Panc1 (cell line): ENCODE data around the gene TMED8. TPM values are rescaled to one million over a fixed set of nuclear protein-coding genes. Genes with fewer than 3 reads are reported as not detected.

Source experiments
- ATAC-seq: fragments of 200-7000 bp; cut with Tn5 transposase; 2 replicates; pipeline ENCODE4 v1.9.1; 2020; ENCODE audit warnings: mild to moderate bottlenecking, moderate library complexity
- BruUV-seq: library from RNA; stranded (reverse); fragments of 400-500 nt; replicated peaks from 2 replicates; lab custom pipeline; 2021; lab: Mats Ljungman, UMichigan
- CTCF ChIA-PET: fragments of 300-600 bp; sonication (Branson Sonifier 250); formaldehyde crosslinking; loops from one replicate; lab custom pipeline; 2022; ENCODE audit warnings: antibody characterized with exemption; lab: Charles Lee
- POLR2A ChIA-PET: fragments of 300-600 bp; sonication (Branson Sonifier 250); formaldehyde crosslinking; loops from one replicate; lab custom pipeline; 2022; ENCODE audit warnings: antibody characterized with exemption; lab: Charles Lee
- DNase-seq: peaks from one replicate; pipeline ENCODE4 v3.0.0-alpha.2; 2010; ENCODE audit warnings: low read depth, low spot score
- H3K27ac ChIP-seq: 2 replicates; pipeline ENCODE4 v1.5.1; 2011; ENCODE audit warnings: mild to moderate bottlenecking, low read length, inconsistent platforms
- H3K27me3 ChIP-seq: fragments of 200-500 bp; sonication (Bioruptor generic); 2 replicates; pipeline ENCODE4 v1.6.0; 2014; ENCODE audit warnings: low read length, inconsistent platforms; ENCODE audit not compliant: control insufficient read depth, insufficient read depth
- H3K36me3 ChIP-seq: fragments of 200-500 bp; sonication (Bioruptor generic); 2 replicates; pipeline ENCODE4 v1.5.1; 2014; ENCODE audit warnings: inconsistent platforms, mild to moderate bottlenecking, low read length, moderate library complexity; ENCODE audit not compliant: control insufficient read depth, insufficient read depth
- H3K4me1 ChIP-seq: 2 replicates; pipeline ENCODE4 v1.5.1; 2011; ENCODE audit warnings: inconsistent platforms, mild to moderate bottlenecking, low read length, moderate library complexity; ENCODE audit not compliant: control insufficient read depth, insufficient read depth
- H3K4me3 ChIP-seq, 2 experiments: 2 replicates each; pipeline ENCODE4 v1.5.1; 2011 to 2012; ENCODE audit warnings: low read depth in 2 of 2, low read length in 2 of 2, mild to moderate bottlenecking in 2 of 2, inconsistent platforms in 1 of 2, moderate library complexity in 1 of 2
- H3K9me3 ChIP-seq: fragments of 200-500 bp; sonication (Bioruptor generic); 2 replicates; pipeline ENCODE4 v1.5.1; 2014; ENCODE audit warnings: low read depth, mild to moderate bottlenecking, inconsistent platforms, low read length, moderate library complexity; ENCODE audit not compliant: control insufficient read depth, insufficient read depth
- CTCF ChIP-seq: fragments of 450-650 bp; IDR thresholded peaks from 2 replicates; pipeline ENCODE4 v1.5.1; 2017; ENCODE audit warnings: mild to moderate bottlenecking
- POLR2AphosphoS5 ChIP-seq: IDR thresholded peaks from 2 replicates; pipeline ENCODE4 v1.6.1; 2012; ENCODE audit warnings: mild to moderate bottlenecking, low read depth, low read length, moderate library complexity
- REST ChIP-seq, 2 experiments: IDR thresholded peaks; 2 replicates each; pipeline ENCODE4 v1.6.1; 2011 to 2012; ENCODE audit warnings: low read depth in 2 of 2, control low read depth in 1 of 2, low read length in 1 of 2, mild to moderate bottlenecking in 1 of 2, moderate library complexity in 1 of 2; ENCODE audit not compliant: insufficient read depth in 1 of 2
- SIN3A ChIP-seq: IDR thresholded peaks from 2 replicates; pipeline ENCODE4 v1.6.1; 2012; ENCODE audit warnings: low read depth, mild to moderate bottlenecking, low read length, moderate library complexity, borderline replicate concordance; ENCODE audit not compliant: insufficient read depth
- TCF7L2 ChIP-seq: IDR thresholded peaks from 2 replicates; pipeline ENCODE4 v1.6.1; 2011; ENCODE audit warnings: mild to moderate bottlenecking, low read depth, low read length, inconsistent platforms
- in situ Hi-C: cut with HindIII; loops from 2 replicates; pipeline ENCODE4 v1.10.0; 2016; ENCODE audit warnings: low sequenced_read_pairs, low pct_unique_long_range_greater_than_20kb
- intact Hi-C: fragments of 100-400 bp; cut with micrococcal nuclease; formaldehyde crosslinking; loops from one replicate; pipeline ENCODE4 v1.10.0; 2022; ENCODE audit not compliant: unreplicated experiment
- total RNA-seq: library from RNA; stranded (reverse); gene quantifications from one replicate; pipeline ENCODE4 v1.2.1, GENCODE V29; 2021; ENCODE audit not compliant: unreplicated experiment

Gene TMED8
- total RNA-seq, 1 experiment from 2014 or later, result 8.5 TPM

- ATAC-seq (no peak), DNase-seq (no peak)
- Histone ChIP-seq H3K4me1 (no peaks in the 10 kb centered on the region), H3K9me3 (no peaks in the 10 kb centered on the region), H3K27me3 (no peaks in the 10 kb centered on the region), H3K4me3 (no peak overlapping the region), H3K27ac (no peak overlapping the region), H3K36me3 (no peaks in the 10 kb centered on the region)
- no TSS peak for BruUV-seq
- TF ChIP-seq SIN3A (no peak), TCF7L2 (no peak), CTCF (no peak), REST (IDR thresholded peaks at IDR 0.05; ENCODE audit: insufficient read depth in 1 of 2, low read depth in 2 of 2, low read length in 1 of 2) (no peak), POLR2AphosphoS5 (no peak)
- in situ Hi-C loops, result no loop called here
- intact Hi-C loops, result no loop called here
- POLR2A ChIA-PET, result no interaction called here
- CTCF ChIA-PET, result no interaction called here
Measured at GRCh38 chr14:77390188-77390587, 13.3 kb upstream of the TMED8 start.

- ATAC-seq, result no peak
- CTCF ChIA-PET, result no interaction called here
- no peak for DNase-seq
Measured at GRCh38 chr14:77378701-77379100, 1.8 kb upstream of the TMED8 start.

More at GRCh38 chr14:77378701-77379100, 1.8 kb upstream of the TMED8 start:
- in situ Hi-C loops, result no loop called here
- BruUV-seq, result TSS peak; percentile 82
- Histone ChIP-seq H3K4me1 (peaks cover 6% of the 10 kb centered on the region), H3K27me3 (no peaks in the 10 kb centered on the region), H3K27ac (no peak overlapping the region), H3K4me3 (no peak overlapping the region), H3K9me3 (no peaks in the 10 kb centered on the region), H3K36me3 (no peaks in the 10 kb centered on the region; the same call in 1 of the 2 replicates)
- POLR2A ChIA-PET, result no interaction called here
- TF ChIP-seq POLR2AphosphoS5, result no peak
- no peak for TF ChIP-seq SIN3A
- TF ChIP-seq CTCF, result no peak
- TF ChIP-seq REST (IDR thresholded peaks at IDR 0.05; ENCODE audit: insufficient read depth in 1 of 2, low read depth in 2 of 2, low read length in 1 of 2), result no peak
- intact Hi-C loops, result no loop called here
